Caco-2 (cell line): ENCODE results near the gene STRAP. TPM values are rescaled to one million over a fixed set of nuclear protein-coding genes. Genes with fewer than 3 reads are reported as not detected.

ENCODE experiments used
- BruUV-seq: library from RNA; stranded (reverse); fragments of 400-500 nt; replicated peaks from 2 replicates; lab custom pipeline; 2021; lab: Mats Ljungman, UMichigan
- CTCF ChIA-PET: fragments of 300-600 bp; sonication (Branson Sonifier 250); formaldehyde crosslinking; loops from one replicate; lab custom pipeline; 2022; ENCODE audit warnings: antibody characterized with exemption; lab: Charles Lee
- POLR2A ChIA-PET: fragments of 300-600 bp; sonication (Branson Sonifier 250); formaldehyde crosslinking; loops from one replicate; lab custom pipeline; 2022; ENCODE audit warnings: antibody characterized with exemption; lab: Charles Lee
- DNase-seq, 2 experiments: peaks; one replicate each; pipeline versions ENCODE4 v3.0.0 to v3.0.0-alpha.2; 2020 to 2022
- H3K27me3 ChIP-seq: replicated peaks from 2 replicates; pipeline ENCODE4 v1.6.0; 2011; ENCODE audit warnings: low read length; ENCODE audit not compliant: control insufficient read depth, insufficient read depth
- H3K36me3 ChIP-seq: 2 replicates; pipeline ENCODE4 v1.5.1; 2011; ENCODE audit warnings: low read length; ENCODE audit not compliant: control insufficient read depth, insufficient read depth
- H3K4me1 ChIP-seq: fragments of 250-450 bp; sonication (Bioruptor Pico); 2 replicates; pipeline ENCODE4 v1.5.1; 2020; ENCODE audit warnings: mild to moderate bottlenecking
- H3K4me3 ChIP-seq: 2 replicates; pipeline ENCODE4 v1.5.1; 2011; ENCODE audit warnings: low read depth, mild to moderate bottlenecking, control low read depth, low read length
- H3K9me3 ChIP-seq: fragments of 250-450 bp; sonication (Bioruptor Pico); 2 replicates; pipeline ENCODE4 v1.5.1; 2020; ENCODE audit warnings: mild to moderate bottlenecking, moderate library complexity
- H3K27ac Mint-ChIP-seq: one replicate; pipeline ENCODE4 v1.8.0; 2022; ENCODE audit warnings: mixed read lengths; ENCODE audit not compliant: unreplicated experiment
- H3K27me3 Mint-ChIP-seq: one replicate; pipeline ENCODE4 v1.8.0; 2022; ENCODE audit warnings: mixed read lengths; ENCODE audit not compliant: insufficient read depth, unreplicated experiment
- H3K36me3 Mint-ChIP-seq: one replicate; pipeline ENCODE4 v1.8.0; 2022; ENCODE audit warnings: mild to moderate bottlenecking, mixed read lengths; ENCODE audit not compliant: insufficient read depth, unreplicated experiment
- H3K4me1 Mint-ChIP-seq: one replicate; pipeline ENCODE4 v1.8.0; 2022; ENCODE audit warnings: low read depth, mixed read lengths; ENCODE audit not compliant: unreplicated experiment
- H3K4me3 Mint-ChIP-seq: one replicate; pipeline ENCODE4 v1.8.0; 2022; ENCODE audit warnings: mild to moderate bottlenecking, moderate library complexity, mixed read lengths; ENCODE audit not compliant: unreplicated experiment
- H3K9me3 Mint-ChIP-seq: one replicate; pipeline ENCODE4 v1.8.0; 2022; ENCODE audit warnings: mixed read lengths; ENCODE audit not compliant: unreplicated experiment
- CTCF ChIP-seq, 2 experiments: fragments of 200-600 bp in 1 of 2; IDR thresholded peaks; 1 replicate in 1 of 2; 2 replicates in 1 of 2; pipeline versions ENCODE4 v1.5.1 to v1.8.0; 2011 to 2022; ENCODE audit warnings: antibody characterized with exemption in 1 of 2, control low read depth in 1 of 2, inconsistent platforms in 1 of 2, low read depth in 1 of 2, low read length in 1 of 2, mild to moderate bottlenecking in 1 of 2, moderate library complexity in 1 of 2; ENCODE audit not compliant: insufficient read depth in 1 of 2, severe bottlenecking in 1 of 2, unreplicated experiment in 1 of 2
- intact Hi-C: fragments of 100-400 bp; cut with micrococcal nuclease; formaldehyde crosslinking; loops from one replicate; pipeline ENCODE4 v1.10.0; 2022; ENCODE audit not compliant: unreplicated experiment
- total RNA-seq: library from RNA; stranded (reverse); gene quantifications from 2 replicates; pipeline ENCODE4 v1.2.3, GENCODE V29; 2022

STRAP gene
- total RNA-seq, 1 experiment from 2014 or later, result 246 TPM

- POLR2A ChIA-PET, result no interaction called here
These were observed 31.1 kb upstream of the STRAP start for GRCh38 chr12:15851045-15851620.

GRCh38 chr12:15851919-15852318, 30.3 kb upstream of the STRAP start:
- CTCF ChIA-PET, result interaction anchor here (1.0 kb wide), 1 partner anchor 320 kb away, joined by 3 read pairs; no protein-coding TSS in a partner anchor
- Mint-ChIP-seq H3K27ac (no peak overlapping the region), H3K4me3 (no peak overlapping the region), H3K4me1 (peaks cover 7% of the 10 kb centered on the region), H3K27me3 (peaks cover 3% of the 10 kb centered on the region), H3K36me3 (no peaks in the 10 kb centered on the region), H3K9me3 (no peaks in the 10 kb centered on the region)
- no peak for TF ChIP-seq CTCF (IDR thresholded peaks at IDR 0.05; ENCODE audit: insufficient read depth in 1 of 2, low read depth in 1 of 2, low read length in 1 of 2, severe bottlenecking in 1 of 2, unreplicated experiment in 1 of 2)
- no peak for DNase-seq
- intact Hi-C loops, result loop anchor here (1.0 kb wide), 1 partner anchor 80 kb away; no protein-coding TSS in a partner anchor
- H3K9me3 ChIP-seq, result no peaks in the 10 kb centered on the region
- H3K27me3 ChIP-seq, result no peaks in the 10 kb centered on the region
- no peaks in the 10 kb centered on the region for H3K4me1 ChIP-seq
- H3K4me3 ChIP-seq, result no peak overlapping the region
- no TSS peak for BruUV-seq
- POLR2A ChIA-PET, result no interaction called here
- no peaks in the 10 kb centered on the region for H3K36me3 ChIP-seq

More at GRCh38 chr12:15851045-15851620, 31.1 kb upstream of the STRAP start:
- Mint-ChIP-seq H3K9me3 (no peaks in the 10 kb centered on the region), H3K4me1 (peaks cover 7% of the 10 kb centered on the region), H3K36me3 (no peaks in the 10 kb centered on the region), H3K4me3 (no peak overlapping the region), H3K27me3 (peaks cover 3% of the 10 kb centered on the region), H3K27ac (no peak overlapping the region)
- intact Hi-C loops, result loop anchor here (1.0 kb wide), 1 partner anchor 79 kb away; no protein-coding TSS in a partner anchor
- Histone ChIP-seq H3K27me3 (no peaks in the 10 kb centered on the region), H3K4me3 (no peak overlapping the region), H3K4me1 (no peaks in the 10 kb centered on the region), H3K9me3 (no peaks in the 10 kb centered on the region), H3K36me3 (no peaks in the 10 kb centered on the region)
- no TSS peak for BruUV-seq
- CTCF ChIA-PET, result interaction anchor here (1.0 kb wide), 1 partner anchor 319 kb away, joined by 3 read pairs; no protein-coding TSS in a partner anchor
- no peak for DNase-seq
- TF ChIP-seq CTCF (IDR thresholded peaks at IDR 0.05; ENCODE audit: insufficient read depth in 1 of 2, low read depth in 1 of 2, low read length in 1 of 2, severe bottlenecking in 1 of 2, unreplicated experiment in 1 of 2), result no peak

DNA sequence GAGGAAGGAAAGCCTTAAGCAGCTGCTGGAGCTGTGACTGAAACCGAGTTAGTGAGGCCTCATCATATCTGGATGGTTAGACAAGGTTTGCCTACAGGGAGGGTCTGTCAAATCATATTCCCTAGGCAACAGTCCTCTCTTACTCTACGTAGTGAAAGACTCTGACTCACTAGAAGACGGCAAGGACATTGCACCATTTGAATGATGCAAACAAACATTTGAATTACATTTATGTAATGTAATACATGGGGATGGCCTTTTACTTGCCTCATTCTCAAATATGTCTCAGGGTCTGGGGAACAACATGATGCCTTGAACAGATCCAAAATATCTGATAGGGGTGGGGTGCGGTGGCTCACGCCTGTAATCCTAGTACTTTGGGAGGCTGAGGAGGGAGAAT, 29.8 kb upstream of the STRAP start:
- no peak for DNase-seq
- CTCF ChIA-PET, result no interaction called here
- H3K9me3 ChIP-seq, result no peaks in the 10 kb centered on the region
- H3K4me1 ChIP-seq, result no peaks in the 10 kb centered on the region
- no peak overlapping the region for H3K4me3 Mint-ChIP-seq
- TF ChIP-seq CTCF (IDR thresholded peaks at IDR 0.05; ENCODE audit: insufficient read depth in 1 of 2, low read depth in 1 of 2, low read length in 1 of 2, severe bottlenecking in 1 of 2, unreplicated experiment in 1 of 2), result no peak
- H3K4me3 ChIP-seq, result no peak overlapping the region
- H3K36me3 ChIP-seq, result no peaks in the 10 kb centered on the region
- no peak overlapping the region for H3K27ac Mint-ChIP-seq
- POLR2A ChIA-PET, result no interaction called here
- no peaks in the 10 kb centered on the region for H3K27me3 ChIP-seq
- no TSS peak for BruUV-seq
- intact Hi-C loops, result no loop called here
- H3K9me3 Mint-ChIP-seq, result no peaks in the 10 kb centered on the region
- peaks cover 3% of the 10 kb centered on the region for H3K27me3 Mint-ChIP-seq
- H3K4me1 Mint-ChIP-seq, result peaks cover 7% of the 10 kb centered on the region
- no peaks in the 10 kb centered on the region for H3K36me3 Mint-ChIP-seq
